HCT116 (cell line): ENCODE measurements around the gene FLNB. TPM values are rescaled to one million over a fixed set of nuclear protein-coding genes. Genes with fewer than 3 reads are reported as not detected.
A peak's percentile ranks its signal among the peaks of the same experiment; 100 is the strongest.

ENCODE experiments used
- ATAC-seq: fragments of 200-7000 bp; cut with Tn5 transposase; 2 replicates; pipeline ENCODE4 v1.9.1; 2020; ENCODE audit warnings: mild to moderate bottlenecking, moderate library complexity
- BruUV-seq: library from RNA; stranded (reverse); fragments of 400-500 nt; replicated peaks from 2 replicates; lab custom pipeline; 2021; lab: Mats Ljungman, UMichigan
- CTCF ChIA-PET: fragments of 300-600 bp; sonication (Branson Sonifier 250); formaldehyde crosslinking; loops from one replicate; lab custom pipeline; 2021; ENCODE audit warnings: antibody characterized with exemption; lab: Charles Lee
- POLR2A ChIA-PET: fragments of 300-600, 350-600 bp; sonication (Branson Sonifier 250); formaldehyde crosslinking; loops from one replicate; lab custom pipeline; 2021; ENCODE audit warnings: antibody characterized with exemption; lab: Charles Lee
- RAD21 ChIA-PET, 2 experiments: fragments of 300-600 bp; sonication (Branson Sonifier 250); formaldehyde crosslinking; loops; one replicate each; lab custom pipeline; 2023; ENCODE audit warnings: low total read pairs in 2 of 2; ENCODE audit not compliant: uncharacterized antibody in 2 of 2, unreplicated experiment in 2 of 2, low non-redundant PET in 1 of 2; lab: Charles Lee
- DNase-seq: peaks from one replicate; pipeline ENCODE4 v3.0.0-alpha.2; 2010; ENCODE audit warnings: low read depth, low spot score
- H2AFZ ChIP-seq: fragments of 200-600 bp; shearing (Covaris generic), sonication (generic); 2 replicates; pipeline ENCODE4 v1.6.1; 2017; ENCODE audit warnings: low read depth, mixed run types, mixed read lengths, antibody characterized with exemption, low read length; ENCODE audit not compliant: poor library complexity, severe bottlenecking
- H3K27ac ChIP-seq: 2 replicates; pipeline ENCODE4 v1.5.1; 2012; ENCODE audit warnings: low read depth, low read length
- H3K27me3 ChIP-seq: fragments of 200-600 bp; sonication (generic); 2 replicates; pipeline ENCODE4 v1.6.1; 2016; ENCODE audit warnings: mixed run types, low read length, mixed read lengths; ENCODE audit not compliant: insufficient read depth
- H3K36me3 ChIP-seq, 2 experiments: fragments of 200-500 bp in 1 of 2; fragments of 200-600 bp in 1 of 2; sonication (Bioruptor generic) in 1 of 2; sonication (generic) in 1 of 2; 2 replicates each; pipeline versions ENCODE4 v1.5.1 to v1.6.1; 2014 to 2016; ENCODE audit warnings: low read length in 2 of 2, inconsistent platforms in 1 of 2, mixed read lengths in 1 of 2, mixed run types in 1 of 2; ENCODE audit not compliant: insufficient read depth in 2 of 2, control insufficient read depth in 1 of 2
- H3K4me1 ChIP-seq, 2 experiments: fragments of 200-600 bp in 1 of 2; sonication (generic) in 1 of 2; 2 replicates each; pipeline versions ENCODE4 v1.5.1 to v1.6.1; 2012 to 2017; ENCODE audit warnings: low read length in 2 of 2, inconsistent platforms in 1 of 2, mild to moderate bottlenecking in 1 of 2, mixed read lengths in 1 of 2, mixed run types in 1 of 2, moderate library complexity in 1 of 2; ENCODE audit not compliant: insufficient read depth in 2 of 2, control insufficient read depth in 1 of 2
- H3K4me2 ChIP-seq: fragments of 200-600 bp; sonication (generic); 2 replicates; pipeline ENCODE4 v1.6.1; 2017; ENCODE audit warnings: mixed run types, low read length, mixed read lengths
- H3K4me3 ChIP-seq, 2 experiments: fragments of 200-600 bp in 1 of 2; sonication (generic) in 1 of 2; replicated peaks in 1 of 2; 2 replicates each; pipeline ENCODE4 v1.5.1; 2011 to 2016; ENCODE audit warnings: low read length in 2 of 2, control low read depth in 1 of 2, low read depth in 1 of 2, mild to moderate bottlenecking in 1 of 2, mixed read lengths in 1 of 2, mixed run types in 1 of 2
- H3K79me2 ChIP-seq: fragments of 200-600 bp; sonication (generic); 2 replicates; pipeline ENCODE4 v1.6.1; 2017; ENCODE audit warnings: mild to moderate bottlenecking, mixed run types, low read length, moderate library complexity, mixed read lengths; ENCODE audit not compliant: insufficient read depth
- H3K9ac ChIP-seq: fragments of 200-600 bp; sonication (generic); 2 replicates; pipeline ENCODE4 v1.6.1; 2016; ENCODE audit warnings: low read length, mixed read lengths
- H3K9me2 ChIP-seq: fragments of 200-600 bp; sonication (generic), shearing (Covaris generic); 2 replicates; pipeline ENCODE4 v1.6.1; 2017; ENCODE audit warnings: mixed run types, mild to moderate bottlenecking, moderate library complexity; ENCODE audit not compliant: insufficient read depth
- H3K9me3 ChIP-seq, 2 experiments: fragments of 200-500 bp in 1 of 2; fragments of 200-600 bp in 1 of 2; sonication (Bioruptor generic) in 1 of 2; sonication (generic) in 1 of 2; 2 replicates each; pipeline ENCODE4 v1.6.1; 2014 to 2017; ENCODE audit warnings: low read length in 2 of 2, mixed read lengths in 2 of 2, inconsistent platforms in 1 of 2, low read depth in 1 of 2, mild to moderate bottlenecking in 1 of 2, mixed run types in 1 of 2, moderate library complexity in 1 of 2; ENCODE audit not compliant: control insufficient read depth in 1 of 2, insufficient read depth in 1 of 2
- H4K20me1 ChIP-seq: fragments of 200-600 bp; sonication (generic), shearing (Covaris generic); 2 replicates; pipeline ENCODE4 v1.6.1; 2017; ENCODE audit warnings: mixed run types, mild to moderate bottlenecking, moderate library complexity; ENCODE audit not compliant: insufficient read depth
- ATF3 ChIP-seq: IDR thresholded peaks from 2 replicates; pipeline ENCODE4 v1.6.1; 2012
- CBX3 ChIP-seq: IDR thresholded peaks from 2 replicates; pipeline ENCODE4 v1.6.1; 2012; ENCODE audit warnings: low read depth
- CTCF ChIP-seq, 3 experiments: fragments of 200-600 bp in 1 of 3; sonication (generic) in 1 of 3; IDR thresholded peaks in 2 of 3; conservative IDR thresholded peaks in 1 of 3; 2 replicates each; pipeline ENCODE4 v1.5.1; 2012 to 2017; ENCODE audit warnings: low read depth in 2 of 3, low read length in 2 of 3, antibody characterized with exemption in 1 of 3, borderline replicate concordance in 1 of 3, control low read depth in 1 of 3, mild to moderate bottlenecking in 1 of 3, mixed read lengths in 1 of 3, mixed run types in 1 of 3, moderate library complexity in 1 of 3; ENCODE audit not compliant: insufficient read depth in 1 of 3
- EGR1 ChIP-seq: IDR thresholded peaks from 2 replicates; pipeline ENCODE4 v1.6.1; 2012; ENCODE audit warnings: low read depth
- ELF1 ChIP-seq: IDR thresholded peaks from 2 replicates; pipeline ENCODE4 v1.6.1; 2012; ENCODE audit warnings: low read depth, borderline replicate concordance
- EZH2 ChIP-seq: fragments of 200-600 bp; sonication (generic); IDR thresholded peaks from 2 replicates; pipeline ENCODE4 v1.6.1; 2017; ENCODE audit warnings: antibody characterized with exemption, mixed run types
- EZH2phosphoT487 ChIP-seq: fragments of 200-600 bp; IDR thresholded peaks from 2 replicates; pipeline ENCODE4 v1.6.1; 2018; ENCODE audit warnings: antibody characterized with exemption, borderline replicate concordance
- FOSL1 ChIP-seq: IDR thresholded peaks from 2 replicates; pipeline ENCODE4 v1.6.1; 2012; ENCODE audit warnings: low read depth
- POLR2A ChIP-seq: IDR thresholded peaks from 2 replicates; pipeline ENCODE4 v1.7.0; 2011; ENCODE audit warnings: borderline replicate concordance; ENCODE audit not compliant: insufficient read depth, insufficient read length; ENCODE audit errors: extremely low read depth
- POLR2AphosphoS5 ChIP-seq: IDR thresholded peaks from 2 replicates; pipeline ENCODE4 v1.6.1; 2011; ENCODE audit warnings: mild to moderate bottlenecking, low read depth, low read length, moderate library complexity
- RAD21 ChIP-seq: IDR thresholded peaks from 2 replicates; pipeline ENCODE4 v1.6.1; 2012; ENCODE audit warnings: low read depth, mild to moderate bottlenecking
- SIN3A ChIP-seq: IDR thresholded peaks from 2 replicates; pipeline ENCODE4 v1.6.1; 2012; ENCODE audit warnings: low read depth
- SP1 ChIP-seq: IDR thresholded peaks from 2 replicates; pipeline ENCODE4 v1.6.1; 2012; ENCODE audit warnings: low read depth
- YY1 ChIP-seq: IDR thresholded peaks from 2 replicates; pipeline ENCODE4 v1.6.1; 2011; ENCODE audit warnings: low read length, low read depth, moderate library complexity, mild to moderate bottlenecking; ENCODE audit not compliant: insufficient replicate concordance; ENCODE audit errors: extremely low read depth
- ZFX ChIP-seq: fragments of 450-650 bp; IDR thresholded peaks from 2 replicates; pipeline ENCODE4 v1.6.1; 2017
- ZNF274 ChIP-seq: fragments of 200-500 bp; sonication (Bioruptor generic); IDR thresholded peaks from 2 replicates; pipeline ENCODE4 v1.6.1; 2014; ENCODE audit warnings: mild to moderate bottlenecking, low read depth, low read length, inconsistent platforms
- intact Hi-C: fragments of 100-400 bp; cut with micrococcal nuclease; formaldehyde crosslinking; loops from 2 replicates; pipeline ENCODE4 v1.10.0; 2022
- total RNA-seq: library from RNA; stranded (reverse); gene quantifications from one replicate; pipeline ENCODE4 v1.2.1, GENCODE V29; 2021; ENCODE audit not compliant: unreplicated experiment
- TF ChIP-seq, protein P1 (sequence below): IDR thresholded peaks from 2 replicates; pipeline ENCODE4 v1.6.1; 2012; ENCODE audit warnings: low read depth
- TF ChIP-seq, protein P2 (sequence below): IDR thresholded peaks from 2 replicates; pipeline ENCODE4 v1.6.1; 2012

FLNB gene
- total RNA-seq, 1 experiment from 2014 or later = 116 TPM

- H2AFZ ChIP-seq = no peak overlapping the region
- no peaks in the 10 kb centered on the region for H3K27me3 ChIP-seq
- intact Hi-C loops = no loop called here
- peaks cover 7 to 9% of the 10 kb centered on the region in 2 experiments; a peak in 3 of 4 replicates for H3K36me3 ChIP-seq
- no peak overlapping the region for H3K4me3 ChIP-seq
- no peak overlapping the region for H3K27ac ChIP-seq
- H3K4me1 ChIP-seq = peaks cover 0 to 13% of the 10 kb centered on the region in 2 experiments; a peak in 2 of 4 replicates
- DNase-seq (no peak), ATAC-seq (peak; percentile 61)
- H3K4me2 ChIP-seq = peak overlapping the region; percentile 15; the same call in 1 of the 2 replicates
- ChIA-PET RAD21 (no interaction called here), POLR2A (no interaction called here), CTCF (no interaction called here)
- H3K9ac ChIP-seq = no peak overlapping the region
- no peaks in the 10 kb centered on the region for H3K9me2 ChIP-seq
- peaks cover 4% of the 10 kb centered on the region; the same call in 1 of the 2 replicates for H3K79me2 ChIP-seq
- BruUV-seq = no TSS peak
- TF ChIP-seq EZH2phosphoT487 (no peak), SIN3A (no peak), ZFX (no peak), ELF1 (no peak), CTCF (IDR thresholded peaks at IDR 0.05 in 2 of 3, conservative IDR thresholded peaks at IDR 0.05 in 1 of 3; ENCODE audit: borderline replicate concordance in 1 of 3, insufficient read depth in 1 of 3, low read depth in 2 of 3, low read length in 2 of 3) (no peak), ZNF274 (no peak), POLR2A (no peak), EGR1 (no peak), CBX3 (no peak), EZH2 (no peak), ATF3 (no peak), YY1 (no peak), RAD21 (no peak), FOSL1 (no peak), SP1 (no peak), POLR2AphosphoS5 (no peak)
- TF ChIP-seq, protein P1, sequence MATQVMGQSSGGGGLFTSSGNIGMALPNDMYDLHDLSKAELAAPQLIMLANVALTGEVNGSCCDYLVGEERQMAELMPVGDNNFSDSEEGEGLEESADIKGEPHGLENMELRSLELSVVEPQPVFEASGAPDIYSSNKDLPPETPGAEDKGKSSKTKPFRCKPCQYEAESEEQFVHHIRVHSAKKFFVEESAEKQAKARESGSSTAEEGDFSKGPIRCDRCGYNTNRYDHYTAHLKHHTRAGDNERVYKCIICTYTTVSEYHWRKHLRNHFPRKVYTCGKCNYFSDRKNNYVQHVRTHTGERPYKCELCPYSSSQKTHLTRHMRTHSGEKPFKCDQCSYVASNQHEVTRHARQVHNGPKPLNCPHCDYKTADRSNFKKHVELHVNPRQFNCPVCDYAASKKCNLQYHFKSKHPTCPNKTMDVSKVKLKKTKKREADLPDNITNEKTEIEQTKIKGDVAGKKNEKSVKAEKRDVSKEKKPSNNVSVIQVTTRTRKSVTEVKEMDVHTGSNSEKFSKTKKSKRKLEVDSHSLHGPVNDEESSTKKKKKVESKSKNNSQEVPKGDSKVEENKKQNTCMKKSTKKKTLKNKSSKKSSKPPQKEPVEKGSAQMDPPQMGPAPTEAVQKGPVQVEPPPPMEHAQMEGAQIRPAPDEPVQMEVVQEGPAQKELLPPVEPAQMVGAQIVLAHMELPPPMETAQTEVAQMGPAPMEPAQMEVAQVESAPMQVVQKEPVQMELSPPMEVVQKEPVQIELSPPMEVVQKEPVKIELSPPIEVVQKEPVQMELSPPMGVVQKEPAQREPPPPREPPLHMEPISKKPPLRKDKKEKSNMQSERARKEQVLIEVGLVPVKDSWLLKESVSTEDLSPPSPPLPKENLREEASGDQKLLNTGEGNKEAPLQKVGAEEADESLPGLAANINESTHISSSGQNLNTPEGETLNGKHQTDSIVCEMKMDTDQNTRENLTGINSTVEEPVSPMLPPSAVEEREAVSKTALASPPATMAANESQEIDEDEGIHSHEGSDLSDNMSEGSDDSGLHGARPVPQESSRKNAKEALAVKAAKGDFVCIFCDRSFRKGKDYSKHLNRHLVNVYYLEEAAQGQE = no peak
- TF ChIP-seq, protein P2, sequence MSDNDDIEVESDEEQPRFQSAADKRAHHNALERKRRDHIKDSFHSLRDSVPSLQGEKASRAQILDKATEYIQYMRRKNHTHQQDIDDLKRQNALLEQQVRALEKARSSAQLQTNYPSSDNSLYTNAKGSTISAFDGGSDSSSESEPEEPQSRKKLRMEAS = no peak
- H4K20me1 ChIP-seq = no peaks in the 10 kb centered on the region
- H3K9me3 ChIP-seq = no peaks in the 10 kb centered on the region
These were observed 85.5 kb downstream of the FLNB start for GRCh38 chr3:58093574-58094195.
